Measurements from ENCODE around the gene HIRIP3. TPM values are rescaled to one million over a fixed set of nuclear protein-coding genes. Genes with fewer than 3 reads are reported as not detected.

HIRIP3 gene, protein sequence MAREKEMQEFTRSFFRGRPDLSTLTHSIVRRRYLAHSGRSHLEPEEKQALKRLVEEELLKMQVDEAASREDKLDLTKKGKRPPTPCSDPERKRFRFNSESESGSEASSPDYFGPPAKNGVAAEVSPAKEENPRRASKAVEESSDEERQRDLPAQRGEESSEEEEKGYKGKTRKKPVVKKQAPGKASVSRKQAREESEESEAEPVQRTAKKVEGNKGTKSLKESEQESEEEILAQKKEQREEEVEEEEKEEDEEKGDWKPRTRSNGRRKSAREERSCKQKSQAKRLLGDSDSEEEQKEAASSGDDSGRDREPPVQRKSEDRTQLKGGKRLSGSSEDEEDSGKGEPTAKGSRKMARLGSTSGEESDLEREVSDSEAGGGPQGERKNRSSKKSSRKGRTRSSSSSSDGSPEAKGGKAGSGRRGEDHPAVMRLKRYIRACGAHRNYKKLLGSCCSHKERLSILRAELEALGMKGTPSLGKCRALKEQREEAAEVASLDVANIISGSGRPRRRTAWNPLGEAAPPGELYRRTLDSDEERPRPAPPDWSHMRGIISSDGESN
- 19.3 TPM for total RNA-seq

DNA sequence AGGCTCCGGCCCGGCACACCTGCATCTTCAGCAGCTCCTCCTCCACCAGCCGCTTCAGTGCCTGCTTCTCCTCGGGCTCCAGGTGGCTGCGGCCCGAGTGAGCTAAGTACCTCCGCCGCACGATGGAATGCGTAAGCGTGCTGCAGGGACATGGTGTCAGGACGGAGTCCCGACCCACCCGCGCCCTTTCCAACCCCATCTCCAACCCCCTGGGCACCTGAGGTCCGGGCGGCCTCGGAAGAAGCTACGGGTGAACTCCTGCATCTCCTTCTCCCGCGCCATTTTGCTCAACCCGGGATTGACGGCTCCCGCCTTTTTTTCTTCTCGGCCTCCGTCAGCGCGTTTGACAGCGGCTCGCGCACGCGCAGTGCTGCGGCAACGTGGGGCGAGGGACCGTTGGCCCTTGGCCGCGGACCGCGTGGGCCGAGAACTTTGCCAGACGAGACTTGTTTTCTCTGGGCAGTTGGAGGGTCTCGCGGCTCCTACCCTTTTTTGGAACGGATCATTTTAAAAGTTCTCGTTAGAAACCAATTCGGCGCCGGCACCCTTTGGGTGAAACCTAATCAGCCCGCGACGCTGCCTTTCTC is at the start of gene HIRIP3:
Gene HIRIP3 (minus strand): TSS at position 294 of the 587 bp plus-strand sequence. CDS start 12 bp downstream, at position 282.

DNA sequence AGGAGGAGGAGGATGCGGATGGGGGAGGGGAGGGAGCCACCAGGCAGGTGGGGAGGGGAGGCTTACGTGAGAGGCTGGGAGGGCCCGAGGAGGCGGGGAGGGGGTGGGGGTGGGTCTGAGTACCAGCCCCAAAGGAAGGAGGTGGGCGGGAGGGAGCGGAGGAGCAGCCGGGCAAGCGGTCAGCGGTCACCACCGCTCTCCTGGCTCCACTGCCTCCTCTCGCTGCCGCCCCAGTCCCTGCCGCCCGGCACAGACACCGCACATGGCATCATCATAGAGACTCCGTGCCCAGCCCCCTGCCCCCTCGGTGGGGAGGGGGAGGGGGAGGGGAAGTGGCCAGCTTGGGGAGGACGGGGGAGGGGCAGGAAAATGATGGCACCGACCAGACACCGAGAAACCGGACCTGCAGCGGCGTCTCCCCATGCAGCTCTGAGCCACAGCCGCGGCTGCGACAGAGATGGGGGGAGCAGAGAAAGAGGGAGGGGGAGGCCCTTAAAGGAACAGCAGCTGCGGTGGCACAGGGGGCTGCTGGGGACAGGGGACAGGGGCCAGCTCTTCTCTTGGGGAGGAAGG is 35.5 kb upstream of the HIRIP3 start, which contains the start of gene TLCD3B:
Gene TLCD3B (minus strand): TSS at position 431 of the 573 bp plus-strand sequence. CDS start 744 bp downstream, outside the sequence.

DNA sequence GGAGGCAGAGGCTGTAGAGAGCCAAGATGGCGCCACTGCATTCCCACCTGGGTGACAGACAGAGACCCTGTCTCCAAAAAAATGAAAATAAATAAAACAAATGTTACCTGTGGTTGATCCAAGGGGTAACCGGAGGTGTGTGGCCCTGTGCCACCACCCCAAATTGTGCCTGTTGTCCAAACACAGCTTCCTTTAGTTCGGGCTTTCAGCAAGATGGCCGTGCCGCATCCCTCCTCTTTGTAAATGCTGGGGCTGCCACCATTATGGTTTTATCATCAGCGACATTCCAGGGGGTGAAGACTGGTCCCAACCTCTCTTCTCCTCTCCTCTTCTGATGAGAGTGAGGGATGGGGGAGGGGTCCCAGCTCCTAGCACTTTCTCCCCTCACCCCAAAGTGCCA is 27.5 kb upstream of the HIRIP3 start, which contains the start of gene C16orf92:
Gene C16orf92 (plus strand): TSS at position 312 of the 400 bp plus-strand sequence. CDS start 143 bp downstream, outside the sequence.

DNA sequence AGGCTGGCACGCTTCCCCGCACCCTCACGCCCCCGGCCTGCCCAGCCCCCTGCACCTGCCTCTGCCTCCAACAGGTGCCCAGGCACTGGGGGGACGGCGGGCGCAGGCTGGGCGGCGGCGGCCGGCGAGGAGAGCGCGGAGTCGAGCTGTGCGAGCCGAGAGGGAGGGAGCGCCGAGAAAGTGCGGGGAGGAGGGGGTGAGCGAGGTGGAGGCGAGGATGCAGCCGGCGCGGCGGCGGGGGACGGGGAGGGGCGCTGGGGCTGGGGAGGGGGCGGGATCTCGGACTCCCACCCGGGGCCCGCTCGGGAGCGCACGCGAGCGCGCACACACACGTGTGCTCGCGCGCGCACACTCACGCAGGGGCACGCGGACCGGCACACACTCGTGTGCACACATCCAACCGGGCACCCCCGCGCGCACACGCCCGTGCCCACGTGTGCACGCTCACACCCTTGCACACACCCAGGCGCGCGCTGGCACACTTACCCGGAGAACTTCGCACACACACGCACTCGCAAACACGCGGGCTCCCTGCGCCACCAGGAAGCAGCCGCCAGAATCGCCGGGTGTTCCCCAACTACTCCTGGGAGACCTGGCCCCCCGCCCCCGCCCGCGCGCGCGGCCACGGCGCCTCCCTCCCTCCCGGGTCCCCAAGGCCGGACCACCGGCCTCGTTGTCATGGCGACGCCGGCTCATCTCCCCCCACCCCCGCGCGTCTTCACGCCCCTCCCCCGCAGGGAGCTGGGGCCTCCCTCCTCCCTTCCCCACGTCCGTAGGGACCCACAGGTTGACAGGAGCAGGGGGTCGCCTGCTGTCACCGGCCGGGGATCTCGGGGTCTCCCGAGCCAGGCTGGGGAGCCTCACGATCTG is 15.7 kb upstream of the HIRIP3 start, which contains the start of gene DOC2A:
Gene DOC2A (minus strand): TSS at position 184 of the 870 bp plus-strand sequence. CDS start 805 bp downstream, outside the sequence.

GRCh38 chr16:29995911-29996765 is 721 bp upstream of the HIRIP3 start, which contains the start of gene INO80E:
INO80E (plus strand) TSS chr16:29996241; CDS start chr16:29996311, 70 bp downstream.

DNA sequence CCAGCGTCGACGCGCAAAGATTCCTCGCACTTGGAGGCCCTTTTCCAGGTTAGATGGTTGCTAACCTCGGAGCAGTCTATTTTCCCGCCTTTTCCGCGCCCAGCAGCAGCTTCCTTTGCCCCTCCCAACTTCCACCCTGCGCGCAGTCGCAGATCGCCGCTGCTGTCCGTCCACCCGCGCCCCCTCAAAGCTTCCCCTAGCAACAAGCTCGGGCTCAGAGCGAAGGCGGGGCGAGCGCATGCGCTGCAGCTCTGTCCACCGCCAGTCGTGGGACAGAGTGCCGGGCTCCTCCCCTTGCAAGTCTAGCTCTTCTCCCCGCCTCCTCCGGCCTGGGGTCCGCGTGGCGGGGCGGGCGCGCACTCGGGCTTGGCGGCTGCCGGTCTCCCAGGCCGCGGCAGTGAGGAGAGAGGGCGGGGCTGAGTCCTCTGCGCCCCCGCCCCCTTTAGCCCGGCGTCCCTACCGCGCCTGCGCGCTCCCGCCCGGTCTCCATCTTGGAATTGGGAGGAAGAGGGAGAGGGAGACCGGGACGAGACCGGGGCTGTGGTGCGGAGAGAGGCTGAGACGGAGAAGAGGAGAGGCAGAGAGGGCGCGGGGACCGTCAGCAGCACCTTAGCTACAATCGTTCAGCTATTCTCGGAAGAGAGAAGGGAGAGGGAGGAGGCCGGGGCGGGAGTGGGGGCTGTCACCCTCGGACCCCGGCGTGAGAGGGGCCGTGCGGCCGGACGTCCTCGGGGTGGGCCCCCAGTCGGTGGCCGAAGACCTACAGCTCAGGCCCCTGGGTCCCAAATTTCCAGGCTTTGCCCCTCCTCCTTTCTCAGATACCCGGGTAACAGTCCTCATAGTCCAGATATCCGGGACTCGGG is 21.8 kb downstream of the HIRIP3 start, which contains the start of gene TAOK2:
Gene TAOK2 (plus strand): TSS at position 485 of the 863 bp plus-strand sequence. CDS start 3,905 bp downstream, outside the sequence.

DNA sequence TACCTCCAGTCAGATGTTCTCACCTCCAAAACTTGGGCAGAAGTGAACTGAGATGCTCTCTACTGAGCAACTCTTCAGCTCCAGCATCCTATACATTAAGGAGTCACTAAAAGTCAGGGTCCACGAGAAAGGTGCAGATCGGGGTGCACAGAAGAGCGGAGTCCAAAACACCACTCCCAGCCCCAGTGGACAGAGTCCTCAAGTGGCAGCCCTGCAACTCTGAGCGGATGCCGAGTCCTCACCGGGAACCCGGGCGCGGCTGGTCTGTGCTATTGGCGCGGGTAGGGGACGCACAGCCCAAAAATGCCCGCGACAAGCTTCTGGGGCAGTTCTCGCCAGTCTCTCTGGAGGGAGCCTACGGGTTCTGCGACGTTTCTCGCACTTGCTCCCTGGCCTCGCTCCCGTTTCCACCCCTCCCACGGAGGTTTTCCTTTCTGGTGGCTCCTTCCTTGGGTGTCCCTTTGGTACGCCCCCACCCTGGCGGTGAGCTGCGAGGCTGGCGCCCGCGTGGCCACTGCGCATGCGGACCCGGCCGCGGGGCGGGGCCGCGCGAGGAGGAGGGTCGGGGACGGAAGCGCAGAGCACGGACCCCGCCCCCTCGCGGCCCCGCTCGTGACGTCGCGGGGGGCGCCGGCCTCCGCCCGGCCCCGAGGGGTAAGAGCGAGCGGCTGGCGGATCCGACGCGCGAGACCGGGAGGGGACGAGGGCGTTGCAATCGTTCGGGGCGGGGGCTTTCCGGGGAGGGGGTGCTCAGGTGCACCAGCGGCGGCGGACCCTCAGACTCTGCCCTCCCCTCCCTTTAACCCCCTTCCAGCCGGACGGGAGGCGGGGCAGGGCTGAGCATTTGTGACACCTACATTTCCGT is 33.7 kb downstream of the HIRIP3 start, which contains the start of gene TMEM219:
Gene TMEM219 (plus strand): TSS at position 601 of the 865 bp plus-strand sequence. CDS start 1,065 bp downstream, outside the sequence.

Other genes starting within 250 kb of the HIRIP3 start
- 1.4 TPM for gene C16orf54, start 249.6 kb downstream of the HIRIP3 start, total RNA-seq
- gene ZG16, start 217.4 kb downstream of the HIRIP3 start, total RNA-seq, result not detected
- 52.0 TPM for gene KIF22, start 204.9 kb downstream of the HIRIP3 start, total RNA-seq
- gene MAZ, start 189.1 kb downstream of the HIRIP3 start, total RNA-seq, result 159 TPM
- gene PRRT2, start 183.4 kb downstream of the HIRIP3 start, total RNA-seq, result 14.4 TPM
- 30.8 TPM for gene PAGR1, start 179.5 kb downstream of the HIRIP3 start, total RNA-seq
- 38.5 TPM for gene MVP, start 175.2 kb downstream of the HIRIP3 start, total RNA-seq
- gene CDIPT, start 132.4 kb downstream of the HIRIP3 start, total RNA-seq, result 83.4 TPM
- gene SEZ6L2, start 96.1 kb downstream of the HIRIP3 start, total RNA-seq, result 17.3 TPM
- 1.3 TPM for gene ASPHD1, start 95.1 kb downstream of the HIRIP3 start, total RNA-seq
- 12.8 TPM for gene KCTD13, start 69.4 kb downstream of the HIRIP3 start, total RNA-seq
- 54.5 TPM for gene TMEM219, start 33.5 kb downstream of the HIRIP3 start, total RNA-seq
- 47.5 TPM for gene TAOK2, start 21.7 kb downstream of the HIRIP3 start, total RNA-seq
- gene INO80E, start 624 bp upstream of the HIRIP3 start, total RNA-seq, result 37.4 TPM
- gene DOC2A, start 15.4 kb upstream of the HIRIP3 start, total RNA-seq, result 1.9 TPM
- gene C16orf92, start 27.6 kb upstream of the HIRIP3 start, total RNA-seq, result not detected
- 1.5 TPM for gene TLCD3B, start 35.7 kb upstream of the HIRIP3 start, total RNA-seq
- 850 TPM for gene ALDOA, start 70.1 kb upstream of the HIRIP3 start, total RNA-seq
- gene PPP4C, start 80.4 kb upstream of the HIRIP3 start, total RNA-seq, result 92.4 TPM
- 1.1 TPM for gene TBX6, start 96.3 kb upstream of the HIRIP3 start, total RNA-seq
- 56.3 TPM for gene YPEL3, start 100.6 kb upstream of the HIRIP3 start, total RNA-seq
- gene GDPD3, start 117.9 kb upstream of the HIRIP3 start, total RNA-seq, result 4.7 TPM
- gene MAPK3, start 127.6 kb upstream of the HIRIP3 start, total RNA-seq, result 31.2 TPM
- gene CORO1A, start 188.0 kb upstream of the HIRIP3 start, total RNA-seq, result 30.8 TPM
- gene BOLA2B, start 198.0 kb upstream of the HIRIP3 start, total RNA-seq, result 11.4 TPM
- 11.6 TPM for gene SLX1A, start 198.3 kb upstream of the HIRIP3 start, total RNA-seq
- 11.6 TPM for gene SULT1A3, start 203.6 kb upstream of the HIRIP3 start, total RNA-seq

All from metanephros (tissue), 1 donor.